HepG2 (cell line): ENCODE results near the gene TMEM86B. TPM values are rescaled to one million over a fixed set of nuclear protein-coding genes. Genes with fewer than 3 reads are reported as not detected.

Experiments
- CHD2 ChIP-seq: IDR thresholded peaks from 2 replicates; pipeline ENCODE4 v1.6.1; 2011; ENCODE audit warnings: low read depth, low read length, improper control_type of control experiment
- FOXO1 ChIP-seq: sonication (generic); formaldehyde crosslinking; IDR thresholded peaks from 2 replicates; pipeline ENCODE4 v1.4.0; 2020; ENCODE audit warnings: missing genetic modification reagents
- GABPB1 ChIP-seq: IDR thresholded peaks from 2 replicates; pipeline ENCODE4 v1.6.1; 2016; ENCODE audit warnings: mild to moderate bottlenecking, missing genetic modification reagents, moderate library complexity, missing compliant biosample characterization
- HBP1 ChIP-seq: IDR thresholded peaks from 2 replicates; pipeline ENCODE4 v1.6.1; 2016; ENCODE audit warnings: low read depth, control low read depth
- HCFC1 ChIP-seq: fragments of 150-350 bp; IDR thresholded peaks from 2 replicates; pipeline ENCODE4 v1.6.1; 2014; ENCODE audit warnings: low read depth, low read length
- KDM2A ChIP-seq: sonication (generic); formaldehyde crosslinking; IDR thresholded peaks from 2 replicates; pipeline ENCODE4 v1.4.0; 2020; ENCODE audit warnings: low read depth, missing genetic modification reagents, borderline replicate concordance
- PRDM15 ChIP-seq: sonication (generic); formaldehyde crosslinking; IDR thresholded peaks from 2 replicates; pipeline ENCODE4 v1.4.0; 2020; ENCODE audit warnings: missing genetic modification reagents
- SALL1 ChIP-seq: sonication (generic); formaldehyde crosslinking; IDR thresholded peaks from 2 replicates; pipeline ENCODE4 v1.8.0; 2022; ENCODE audit warnings: mild to moderate bottlenecking, missing genetic modification reagents
- SUZ12 ChIP-seq: fragments of 150-350 bp; IDR thresholded peaks from 2 replicates; pipeline ENCODE4 v1.6.1; 2014; ENCODE audit warnings: low read depth, low read length
- TGIF2 ChIP-seq: IDR thresholded peaks from 2 replicates; pipeline ENCODE4 v1.6.1; 2016; ENCODE audit warnings: control low read depth, missing compliant biosample characterization
- TOE1 ChIP-seq: sonication (generic); formaldehyde crosslinking; IDR thresholded peaks from 2 replicates; pipeline ENCODE4 v1.4.0; 2020; ENCODE audit warnings: mild to moderate bottlenecking, missing genetic modification reagents
- YY1 ChIP-seq: IDR thresholded peaks from 2 replicates; pipeline ENCODE4 v1.6.1; 2011; ENCODE audit warnings: low read length, low read depth, moderate library complexity, mild to moderate bottlenecking; ENCODE audit not compliant: insufficient read depth, insufficient replicate concordance
- ZFP82 ChIP-seq: sonication (generic); formaldehyde crosslinking; IDR thresholded peaks from 2 replicates; pipeline ENCODE4 v1.5.1; 2020; ENCODE audit warnings: mild to moderate bottlenecking, missing genetic modification reagents, borderline replicate concordance
- ZKSCAN5 ChIP-seq: sonication (generic); formaldehyde crosslinking; IDR thresholded peaks from 2 replicates; pipeline ENCODE4 v1.5.1; 2020; ENCODE audit warnings: mild to moderate bottlenecking, missing genetic modification reagents
- ZNF121 ChIP-seq: sonication (generic); formaldehyde crosslinking; IDR thresholded peaks from 2 replicates; pipeline ENCODE4 v1.5.0; 2020; ENCODE audit warnings: mild to moderate bottlenecking, missing genetic modification reagents
- ZNF124 ChIP-seq: sonication (generic); formaldehyde crosslinking; IDR thresholded peaks from 2 replicates; pipeline ENCODE4 v1.4.0; 2020; ENCODE audit warnings: missing genetic modification reagents
- ZNF20 ChIP-seq: sonication (generic); formaldehyde crosslinking; IDR thresholded peaks from 2 replicates; pipeline ENCODE4 v1.4.0; 2020; ENCODE audit warnings: mild to moderate bottlenecking, moderate library complexity, missing genetic modification reagents
- ZNF280B ChIP-seq: sonication (generic); formaldehyde crosslinking; IDR thresholded peaks from 2 replicates; pipeline ENCODE4 v1.5.0; 2020; ENCODE audit warnings: missing genetic modification reagents, mild to moderate bottlenecking, borderline replicate concordance
- ZNF317 ChIP-seq: sonication (generic); formaldehyde crosslinking; IDR thresholded peaks from 2 replicates; pipeline ENCODE4 v1.5.0; 2020; ENCODE audit warnings: mild to moderate bottlenecking, missing genetic modification reagents
- ZNF547 ChIP-seq: sonication (generic); formaldehyde crosslinking; IDR thresholded peaks from 2 replicates; pipeline ENCODE4 v1.5.1; 2020; ENCODE audit warnings: mild to moderate bottlenecking, missing genetic modification reagents
- ZNF550 ChIP-seq: sonication (generic); formaldehyde crosslinking; IDR thresholded peaks from 2 replicates; pipeline ENCODE4 v1.4.0; 2020; ENCODE audit warnings: mild to moderate bottlenecking, missing genetic modification reagents, borderline replicate concordance
- ZNF790 ChIP-seq: sonication (generic); formaldehyde crosslinking; IDR thresholded peaks from 2 replicates; pipeline ENCODE4 v1.8.0; 2022; ENCODE audit warnings: missing genetic modification reagents, mild to moderate bottlenecking, borderline replicate concordance
- polyA plus RNA-seq, 8 experiments: library from polyadenylated mRNA; depleted of rRNA in 3 of 8; stranded (reverse) in 7 of 8; unstranded in 1 of 8; fragments of >200 nt; fragmentation: Illumina TruSeq in 4 of 8; extraction: Trizol in 4 of 8; gene quantifications; 2 replicates each; pipeline versions ENCODE4 v1.2.1 to v1.2.3, GENCODE V29; 2011 to 2016; ENCODE audit warnings: low read depth in 4 of 8, missing spikeins in 1 of 8, mixed read lengths in 1 of 8; ENCODE audit not compliant: insufficient read depth in 1 of 8
- total RNA-seq, 5 experiments: library from RNA; depleted of rRNA; stranded (reverse); fragments of >200 nt; fragmentation: Illumina TruSeq; extraction: Trizol; gene quantifications; 2 replicates each; pipeline ENCODE4 v1.2.3, GENCODE V29; 2016; ENCODE audit warnings: low read depth in 1 of 5

Gene TMEM86B
- total and polyA plus RNA-seq, 2 of the 13 experiments (the other 11 are each of a cell fraction or from before 2014, with no cell fraction given): 7.7 to 9.6 TPM

GRCh38 chr19:55178781-55179599 lies 49.6 kb downstream of the TMEM86B start (continued):
- peak; percentile 56; the same call in 1 of the 2 replicates for TF ChIP-seq HBP1 (CRISPR knock-in tag)
- TF ChIP-seq SUZ12: peak; percentile 91
- TF ChIP-seq YY1: peak; percentile 44
- no peak for TF ChIP-seq ZNF20 (CRISPR knock-in tag)
- peak; percentile 95 for TF ChIP-seq HCFC1
- TF ChIP-seq CHD2: peak; percentile 18; the same call in 1 of the 2 replicates
- no peak for TF ChIP-seq TOE1 (CRISPR knock-in tag)
- TF ChIP-seq PRDM15 (CRISPR knock-in tag): peak; percentile 98
- peak; percentile 21; the same call in 1 of the 2 replicates for TF ChIP-seq SALL1 (CRISPR knock-in tag)
- no peak for TF ChIP-seq ZNF550 (CRISPR knock-in tag)
- 0 out of 2 replicates have a peak, but pooled peaks have one; percentile 27 for TF ChIP-seq TGIF2
- 0 out of 2 replicates have a peak, but pooled peaks have one; percentile 41 for TF ChIP-seq ZFP82 (CRISPR knock-in tag)
- 0 out of 2 replicates have a peak, but pooled peaks have one; percentile 8 for TF ChIP-seq FOXO1 (CRISPR knock-in tag)
- TF ChIP-seq ZKSCAN5 (CRISPR knock-in tag): no peak
- peak; percentile 86 for TF ChIP-seq ZNF121 (CRISPR knock-in tag)
- TF ChIP-seq KDM2A: peak; percentile 63; the same call in 1 of the 2 replicates
- TF ChIP-seq ZNF280B (CRISPR knock-in tag): peak; percentile 33; the same call in 1 of the 2 replicates
- TF ChIP-seq ZNF124 (CRISPR knock-in tag): 0 out of 2 replicates have a peak, but pooled peaks have one; percentile 23
- TF ChIP-seq ZNF790 (CRISPR knock-in tag): no peak
- TF ChIP-seq GABPB1: peak; percentile 83
- TF ChIP-seq ZNF317 (CRISPR knock-in tag): no peak
- peak; percentile 17; the same call in 1 of the 2 replicates for TF ChIP-seq ZNF547
